K562 (cell line): ENCODE results near the gene TM9SF4. TPM values are rescaled to one million over a fixed set of nuclear protein-coding genes. Genes with fewer than 3 reads are reported as not detected.

Experiments
- GTF2A2 ChIP-seq: IDR thresholded peaks from 2 replicates; pipeline ENCODE4 v1.6.1; 2016; ENCODE audit warnings: mild to moderate bottlenecking, missing genetic modification characterization, missing compliant biosample characterization
- HDAC6 ChIP-seq: IDR thresholded peaks from 2 replicates; pipeline ENCODE4 v1.6.1; 2012; ENCODE audit warnings: low read depth, mild to moderate bottlenecking, control low read depth, inconsistent platforms, low read length, moderate library complexity
- POU5F1 ChIP-seq: fragments of 150-350 bp; IDR thresholded peaks from 2 replicates; pipeline ENCODE4 v1.6.1; 2014; ENCODE audit warnings: borderline replicate concordance, low read length, low read depth, mild to moderate bottlenecking; ENCODE audit not compliant: partially characterized antibody
- SAP30 ChIP-seq: fragments of 200-600 bp; sonication (generic); IDR thresholded peaks from 2 replicates; pipeline ENCODE4 v1.6.1; 2012; ENCODE audit warnings: borderline replicate concordance, low read depth, mild to moderate bottlenecking, moderate library complexity, low read length, control low read depth, inconsistent platforms; ENCODE audit not compliant: insufficient read depth, poor library complexity, severe bottlenecking
- STAT5A ChIP-seq: IDR thresholded peaks from 2 replicates; pipeline ENCODE4 v1.6.1; 2012; ENCODE audit warnings: low read length, inconsistent platforms, borderline replicate concordance
- ZZZ3 ChIP-seq: fragments of 450-650 bp; IDR thresholded peaks from 2 replicates; pipeline ENCODE4 v1.6.1; 2016; ENCODE audit warnings: antibody characterized with exemption, mild to moderate bottlenecking, moderate library complexity
- polyA plus RNA-seq, 8 experiments: library from polyadenylated mRNA; depleted of rRNA in 4 of 8; stranded (reverse) in 5 of 8; unstranded in 3 of 8; fragments of >200 nt; fragmentation: Nextera tagmentation in 2 of 8; fragmentation: Illumina TruSeq in 1 of 8; extraction: Ambion mirVana in 2 of 8; extraction: Trizol in 1 of 8; gene quantifications; 2 replicates each; pipeline versions ENCODE4 v1.2.1 to v1.2.3, GENCODE V29; 2011 to 2014; ENCODE audit warnings: inconsistent platforms in 1 of 8, missing spikeins in 1 of 8
- total RNA-seq, 7 experiments: library from RNA; depleted of rRNA in 6 of 7; stranded (reverse); fragments of >200 nt in 6 of 7; fragmentation: Illumina TruSeq in 2 of 7; extraction: Trizol in 2 of 7; gene quantifications; 2 replicates each; pipeline versions ENCODE4 v1.2.1 to v1.2.3, GENCODE V29; 2011 to 2021; ENCODE audit warnings: low replicate concordance in 1 of 7
- TF ChIP-seq, protein P1 (sequence below), 2 experiments: fragments of 450-650 bp; IDR thresholded peaks; 2 replicates each; pipeline ENCODE4 v1.6.1; 2016; ENCODE audit warnings: mild to moderate bottlenecking in 2 of 2, borderline replicate concordance in 1 of 2, low read depth in 1 of 2, moderate library complexity in 1 of 2
- TF ChIP-seq, protein P2 (sequence below): sonication (generic); formaldehyde crosslinking; IDR thresholded peaks from 2 replicates; pipeline ENCODE4 v1.8.0; 2023; ENCODE audit warnings: missing genetic modification reagents, mild to moderate bottlenecking, borderline replicate concordance
- TF ChIP-seq, protein P3 (sequence below): sonication (generic); formaldehyde crosslinking; IDR thresholded peaks from 2 replicates; pipeline ENCODE4 v1.8.1; 2023; ENCODE audit warnings: mild to moderate bottlenecking, missing genetic modification reagents

TM9SF4 gene
- total and polyA plus RNA-seq, 9 of the 15 experiments (the other 6 are each of a cell fraction or from before 2014, with no cell fraction given): 14.5 to 46.3 (median 26.9) TPM

DNA sequence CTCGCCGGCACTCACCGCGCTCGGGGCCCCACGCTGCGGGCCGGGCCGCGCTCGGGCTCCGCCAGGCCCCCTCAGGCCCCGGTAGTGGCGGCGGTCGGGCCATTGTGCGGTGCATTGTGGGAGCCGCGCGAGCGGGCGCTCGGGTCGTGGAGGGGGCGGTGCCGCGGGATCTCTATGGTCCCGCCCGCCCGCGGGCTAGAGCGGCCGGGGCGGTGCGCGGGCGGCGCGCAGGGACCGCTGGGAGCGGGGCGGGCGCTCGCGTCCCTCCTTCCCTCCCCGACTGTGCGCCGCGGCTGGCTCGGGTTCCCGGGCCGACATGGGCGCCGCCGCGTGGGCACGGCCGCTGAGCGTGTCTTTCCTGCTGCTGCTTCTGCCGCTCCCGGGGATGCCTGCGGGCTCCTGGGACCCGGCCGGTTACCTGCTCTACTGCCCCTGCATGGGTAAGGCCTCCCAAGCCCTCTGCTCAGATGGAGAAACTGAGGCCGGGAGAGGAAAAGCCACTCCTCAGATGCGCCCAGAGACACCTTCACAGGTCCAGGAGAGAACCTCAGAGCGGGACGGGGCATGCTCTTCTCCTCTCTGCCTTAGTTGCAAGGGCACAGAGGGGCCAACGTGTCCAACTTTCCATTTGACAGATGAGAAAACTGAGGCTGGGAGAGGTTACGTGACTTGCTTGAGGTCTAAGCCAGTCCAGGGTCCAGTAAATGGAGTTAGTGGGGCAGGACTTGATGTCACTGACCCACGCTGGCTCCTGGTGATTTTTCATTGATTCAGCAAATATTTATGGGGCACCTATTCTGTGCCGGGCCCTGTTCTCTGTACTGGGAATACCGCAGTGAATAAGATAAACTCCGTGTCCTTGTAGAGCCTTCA lies 98.3 kb downstream of the TM9SF4 start, which contains the start of the genes PLAGL2 and POFUT1 (continued):
- TF ChIP-seq, protein P1, sequence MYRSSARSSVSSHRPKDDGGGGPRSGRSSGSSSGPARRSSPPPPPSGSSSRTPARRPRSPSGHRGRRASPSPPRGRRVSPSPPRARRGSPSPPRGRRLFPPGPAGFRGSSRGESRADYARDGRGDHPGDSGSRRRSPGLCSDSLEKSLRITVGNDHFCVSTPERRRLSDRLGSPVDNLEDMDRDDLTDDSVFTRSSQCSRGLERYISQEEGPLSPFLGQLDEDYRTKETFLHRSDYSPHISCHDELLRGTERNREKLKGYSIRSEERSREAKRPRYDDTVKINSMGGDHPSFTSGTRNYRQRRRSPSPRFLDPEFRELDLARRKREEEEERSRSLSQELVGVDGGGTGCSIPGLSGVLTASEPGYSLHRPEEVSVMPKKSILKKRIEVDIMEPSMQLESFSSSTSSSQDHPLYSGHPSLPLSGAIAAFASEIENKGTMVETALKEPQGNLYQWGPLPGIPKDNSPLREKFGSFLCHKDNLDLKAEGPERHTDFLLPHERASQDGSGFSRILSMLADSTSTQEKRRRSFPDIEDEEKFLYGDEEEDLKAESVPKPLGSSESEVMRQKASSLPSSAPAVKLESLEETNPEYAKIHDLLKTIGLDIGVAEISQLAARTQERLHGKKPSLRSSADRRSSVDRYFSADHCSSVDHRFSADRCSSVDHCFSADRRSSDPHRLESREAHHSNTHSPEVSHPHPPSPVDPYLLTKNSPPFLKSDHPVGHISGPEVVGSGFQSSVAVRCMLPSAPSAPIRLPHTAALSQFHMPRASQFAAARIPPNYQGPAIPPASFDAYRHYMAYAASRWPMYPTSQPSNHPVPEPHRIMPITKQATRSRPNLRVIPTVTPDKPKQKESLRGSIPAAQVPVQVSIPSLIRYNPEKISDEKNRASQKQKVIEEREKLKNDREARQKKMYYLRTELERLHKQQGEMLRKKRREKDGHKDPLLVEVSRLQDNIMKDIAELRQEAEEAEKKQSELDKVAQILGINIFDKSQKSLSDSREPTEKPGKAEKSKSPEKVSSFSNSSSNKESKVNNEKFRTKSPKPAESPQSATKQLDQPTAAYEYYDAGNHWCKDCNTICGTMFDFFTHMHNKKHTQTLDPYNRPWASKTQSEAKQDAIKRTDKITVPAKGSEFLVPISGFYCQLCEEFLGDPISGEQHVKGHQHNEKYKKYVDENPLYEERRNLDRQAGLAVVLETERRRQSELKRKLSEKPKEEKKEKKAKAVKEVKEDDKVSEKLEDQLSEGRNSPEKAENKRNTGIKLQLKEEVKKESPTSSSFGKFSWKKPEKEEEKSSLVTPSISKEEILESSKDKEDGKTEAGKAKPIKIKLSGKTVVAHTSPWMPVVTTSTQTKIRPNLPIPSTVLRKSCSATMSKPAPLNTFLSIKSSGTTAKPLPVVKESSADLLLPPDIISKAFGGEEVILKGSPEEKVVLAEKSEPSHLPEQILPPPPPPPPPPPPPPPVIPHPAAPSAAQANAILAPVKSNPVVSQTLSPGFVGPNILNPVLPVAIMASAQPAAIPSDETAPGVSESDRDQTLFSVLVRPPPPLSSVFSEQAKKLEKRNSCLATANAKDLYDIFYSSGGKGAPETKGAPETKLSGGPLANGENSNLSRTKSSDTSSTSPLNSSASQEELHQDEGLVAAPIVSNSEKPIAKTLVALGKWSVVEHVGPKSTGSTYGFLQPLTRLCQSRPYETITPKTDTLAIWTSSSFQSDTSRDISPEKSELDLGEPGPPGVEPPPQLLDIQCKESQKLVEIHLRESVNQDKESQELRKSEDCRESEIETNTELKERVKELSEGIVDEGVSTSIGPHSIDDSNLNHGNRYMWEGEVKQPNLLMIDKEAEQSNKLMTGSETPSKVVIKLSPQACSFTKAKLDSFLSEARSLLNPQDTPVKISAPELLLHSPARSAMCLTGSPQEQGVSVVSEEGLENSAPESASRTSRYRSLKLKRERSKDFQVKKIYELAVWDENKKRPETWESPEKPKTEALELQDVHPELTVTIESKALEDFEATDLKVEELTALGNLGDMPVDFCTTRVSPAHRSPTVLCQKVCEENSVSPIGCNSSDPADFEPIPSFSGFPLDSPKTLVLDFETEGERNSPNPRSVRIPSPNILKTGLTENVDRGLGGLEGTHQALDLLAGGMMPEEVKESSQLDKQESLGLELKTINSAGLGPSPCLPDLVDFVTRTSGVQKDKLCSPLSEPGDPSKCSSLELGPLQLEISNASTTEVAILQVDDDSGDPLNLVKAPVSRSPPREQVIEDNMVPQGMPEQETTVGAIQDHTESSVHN (IDR thresholded peaks at IDR 0.05; ENCODE audit: borderline replicate concordance in 1 of 2, low read depth in 1 of 2): no peak
- TF ChIP-seq STAT5A: no peak
- TF ChIP-seq, protein P2, sequence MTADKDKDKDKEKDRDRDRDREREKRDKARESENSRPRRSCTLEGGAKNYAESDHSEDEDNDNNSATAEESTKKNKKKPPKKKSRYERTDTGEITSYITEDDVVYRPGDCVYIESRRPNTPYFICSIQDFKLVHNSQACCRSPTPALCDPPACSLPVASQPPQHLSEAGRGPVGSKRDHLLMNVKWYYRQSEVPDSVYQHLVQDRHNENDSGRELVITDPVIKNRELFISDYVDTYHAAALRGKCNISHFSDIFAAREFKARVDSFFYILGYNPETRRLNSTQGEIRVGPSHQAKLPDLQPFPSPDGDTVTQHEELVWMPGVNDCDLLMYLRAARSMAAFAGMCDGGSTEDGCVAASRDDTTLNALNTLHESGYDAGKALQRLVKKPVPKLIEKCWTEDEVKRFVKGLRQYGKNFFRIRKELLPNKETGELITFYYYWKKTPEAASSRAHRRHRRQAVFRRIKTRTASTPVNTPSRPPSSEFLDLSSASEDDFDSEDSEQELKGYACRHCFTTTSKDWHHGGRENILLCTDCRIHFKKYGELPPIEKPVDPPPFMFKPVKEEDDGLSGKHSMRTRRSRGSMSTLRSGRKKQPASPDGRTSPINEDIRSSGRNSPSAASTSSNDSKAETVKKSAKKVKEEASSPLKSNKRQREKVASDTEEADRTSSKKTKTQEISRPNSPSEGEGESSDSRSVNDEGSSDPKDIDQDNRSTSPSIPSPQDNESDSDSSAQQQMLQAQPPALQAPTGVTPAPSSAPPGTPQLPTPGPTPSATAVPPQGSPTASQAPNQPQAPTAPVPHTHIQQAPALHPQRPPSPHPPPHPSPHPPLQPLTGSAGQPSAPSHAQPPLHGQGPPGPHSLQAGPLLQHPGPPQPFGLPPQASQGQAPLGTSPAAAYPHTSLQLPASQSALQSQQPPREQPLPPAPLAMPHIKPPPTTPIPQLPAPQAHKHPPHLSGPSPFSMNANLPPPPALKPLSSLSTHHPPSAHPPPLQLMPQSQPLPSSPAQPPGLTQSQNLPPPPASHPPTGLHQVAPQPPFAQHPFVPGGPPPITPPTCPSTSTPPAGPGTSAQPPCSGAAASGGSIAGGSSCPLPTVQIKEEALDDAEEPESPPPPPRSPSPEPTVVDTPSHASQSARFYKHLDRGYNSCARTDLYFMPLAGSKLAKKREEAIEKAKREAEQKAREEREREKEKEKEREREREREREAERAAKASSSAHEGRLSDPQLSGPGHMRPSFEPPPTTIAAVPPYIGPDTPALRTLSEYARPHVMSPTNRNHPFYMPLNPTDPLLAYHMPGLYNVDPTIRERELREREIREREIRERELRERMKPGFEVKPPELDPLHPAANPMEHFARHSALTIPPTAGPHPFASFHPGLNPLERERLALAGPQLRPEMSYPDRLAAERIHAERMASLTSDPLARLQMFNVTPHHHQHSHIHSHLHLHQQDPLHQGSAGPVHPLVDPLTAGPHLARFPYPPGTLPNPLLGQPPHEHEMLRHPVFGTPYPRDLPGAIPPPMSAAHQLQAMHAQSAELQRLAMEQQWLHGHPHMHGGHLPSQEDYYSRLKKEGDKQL: no peak
- 0 out of 2 replicates have a peak, but pooled peaks have one; percentile 41 for TF ChIP-seq GTF2A2 (tag)
- no peak for TF ChIP-seq SAP30
- TF ChIP-seq, protein P3, sequence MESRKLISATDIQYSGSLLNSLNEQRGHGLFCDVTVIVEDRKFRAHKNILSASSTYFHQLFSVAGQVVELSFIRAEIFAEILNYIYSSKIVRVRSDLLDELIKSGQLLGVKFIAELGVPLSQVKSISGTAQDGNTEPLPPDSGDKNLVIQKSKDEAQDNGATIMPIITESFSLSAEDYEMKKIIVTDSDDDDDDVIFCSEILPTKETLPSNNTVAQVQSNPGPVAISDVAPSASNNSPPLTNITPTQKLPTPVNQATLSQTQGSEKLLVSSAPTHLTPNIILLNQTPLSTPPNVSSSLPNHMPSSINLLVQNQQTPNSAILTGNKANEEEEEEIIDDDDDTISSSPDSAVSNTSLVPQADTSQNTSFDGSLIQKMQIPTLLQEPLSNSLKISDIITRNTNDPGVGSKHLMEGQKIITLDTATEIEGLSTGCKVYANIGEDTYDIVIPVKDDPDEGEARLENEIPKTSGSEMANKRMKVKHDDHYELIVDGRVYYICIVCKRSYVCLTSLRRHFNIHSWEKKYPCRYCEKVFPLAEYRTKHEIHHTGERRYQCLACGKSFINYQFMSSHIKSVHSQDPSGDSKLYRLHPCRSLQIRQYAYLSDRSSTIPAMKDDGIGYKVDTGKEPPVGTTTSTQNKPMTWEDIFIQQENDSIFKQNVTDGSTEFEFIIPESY (CRISPR knock-in tag): no peak
- TF ChIP-seq ZZZ3: no peak
- TF ChIP-seq POU5F1: no peak
- TF ChIP-seq HDAC6: no peak
